ENCODE measurements around the gene CENPT. TPM values are rescaled to one million over a fixed set of nuclear protein-coding genes. Genes with fewer than 3 reads are reported as not detected.

CENPT gene
- total and polyA plus RNA-seq, 2 of the 13 experiments (the other 11 are each of a cell fraction or from before 2014, with no cell fraction given), result 40.9 to 43.3 TPM

DNA sequence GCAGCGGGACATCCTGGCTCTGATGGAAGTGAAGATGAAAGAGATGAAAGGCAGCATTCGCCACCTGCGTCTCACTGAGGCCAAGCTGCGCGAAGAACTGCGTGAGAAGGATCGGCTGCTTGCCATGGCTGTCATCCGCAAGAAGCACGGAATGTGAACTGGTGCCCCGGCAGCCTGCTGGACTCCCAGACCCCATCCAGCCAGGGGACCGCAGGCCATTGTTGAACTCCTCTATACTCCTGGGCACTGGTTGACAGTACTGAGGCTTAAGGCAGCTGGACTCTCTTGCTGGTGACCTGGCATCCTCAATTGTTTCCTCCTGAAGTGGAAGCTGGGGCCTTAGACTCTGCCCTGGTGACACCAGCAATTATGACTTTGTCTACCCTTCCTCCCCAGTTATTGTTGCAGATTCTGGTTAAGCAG, 4.1 kb downstream of the CENPT start (continued):
- TF ChIP-seq, protein P1, sequence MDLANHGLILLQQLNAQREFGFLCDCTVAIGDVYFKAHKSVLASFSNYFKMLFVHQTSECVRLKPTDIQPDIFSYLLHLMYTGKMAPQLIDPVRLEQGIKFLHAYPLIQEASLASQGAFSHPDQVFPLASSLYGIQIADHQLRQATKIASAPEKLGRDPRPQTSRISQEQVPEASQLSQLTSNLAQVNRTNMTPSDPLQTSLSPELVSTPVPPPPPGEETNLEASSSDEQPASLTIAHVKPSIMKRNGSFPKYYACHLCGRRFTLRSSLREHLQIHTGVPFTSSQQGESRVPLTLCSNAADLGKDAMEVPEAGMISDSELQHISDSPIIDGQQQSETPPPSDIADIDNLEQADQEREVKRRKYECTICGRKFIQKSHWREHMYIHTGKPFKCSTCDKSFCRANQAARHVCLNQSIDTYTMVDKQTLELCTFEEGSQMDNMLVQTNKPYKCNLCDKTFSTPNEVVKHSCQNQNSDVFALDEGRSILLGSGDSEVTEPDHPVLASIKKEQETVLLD (CRISPR knock-in tag; IDR thresholded peaks at IDR 0.05; ENCODE audit: low read depth), result no peak
- TF ChIP-seq ZNF451 (CRISPR knock-in tag; IDR thresholded peaks at IDR 0.05), result no peak
- TF ChIP-seq NCOA1 (CRISPR knock-in tag; IDR thresholded peaks at IDR 0.05), result no peak
- TF ChIP-seq ZNF619 (CRISPR knock-in tag; IDR thresholded peaks at IDR 0.05), result no peak
- TF ChIP-seq CENPX (CRISPR knock-in tag; IDR thresholded peaks at IDR 0.05), result no peak
- TF ChIP-seq YY1 (IDR thresholded peaks at IDR 0.05; ENCODE audit: insufficient read depth, insufficient replicate concordance, low read depth, low read length), result peak; percentile 3
- TF ChIP-seq, protein P2, sequence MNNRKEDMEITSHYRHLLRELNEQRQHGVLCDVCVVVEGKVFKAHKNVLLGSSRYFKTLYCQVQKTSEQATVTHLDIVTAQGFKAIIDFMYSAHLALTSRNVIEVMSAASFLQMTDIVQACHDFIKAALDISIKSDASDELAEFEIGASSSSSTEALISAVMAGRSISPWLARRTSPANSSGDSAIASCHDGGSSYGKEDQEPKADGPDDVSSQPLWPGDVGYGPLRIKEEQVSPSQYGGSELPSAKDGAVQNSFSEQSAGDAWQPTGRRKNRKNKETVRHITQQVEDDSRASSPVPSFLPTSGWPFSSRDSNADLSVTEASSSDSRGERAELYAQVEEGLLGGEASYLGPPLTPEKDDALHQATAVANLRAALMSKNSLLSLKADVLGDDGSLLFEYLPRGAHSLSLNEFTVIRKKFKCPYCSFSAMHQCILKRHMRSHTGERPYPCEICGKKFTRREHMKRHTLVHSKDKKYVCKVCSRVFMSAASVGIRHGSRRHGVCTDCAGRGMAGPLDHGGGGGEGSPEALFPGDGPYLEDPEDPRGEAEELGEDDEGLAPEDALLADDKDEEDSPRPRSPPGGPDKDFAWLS (CRISPR knock-in tag; IDR thresholded peaks at IDR 0.05; ENCODE audit: borderline replicate concordance), result no peak
- TF ChIP-seq ZNF589 (CRISPR knock-in tag; conservative IDR thresholded peaks at IDR 0.05), result peak; percentile 0; the same call in 1 of the 2 replicates
- TF ChIP-seq NFKBIZ (CRISPR knock-in tag; IDR thresholded peaks at IDR 0.05), result 0 out of 2 replicates have a peak, but pooled peaks have one; percentile 3
- TF ChIP-seq, protein P3, sequence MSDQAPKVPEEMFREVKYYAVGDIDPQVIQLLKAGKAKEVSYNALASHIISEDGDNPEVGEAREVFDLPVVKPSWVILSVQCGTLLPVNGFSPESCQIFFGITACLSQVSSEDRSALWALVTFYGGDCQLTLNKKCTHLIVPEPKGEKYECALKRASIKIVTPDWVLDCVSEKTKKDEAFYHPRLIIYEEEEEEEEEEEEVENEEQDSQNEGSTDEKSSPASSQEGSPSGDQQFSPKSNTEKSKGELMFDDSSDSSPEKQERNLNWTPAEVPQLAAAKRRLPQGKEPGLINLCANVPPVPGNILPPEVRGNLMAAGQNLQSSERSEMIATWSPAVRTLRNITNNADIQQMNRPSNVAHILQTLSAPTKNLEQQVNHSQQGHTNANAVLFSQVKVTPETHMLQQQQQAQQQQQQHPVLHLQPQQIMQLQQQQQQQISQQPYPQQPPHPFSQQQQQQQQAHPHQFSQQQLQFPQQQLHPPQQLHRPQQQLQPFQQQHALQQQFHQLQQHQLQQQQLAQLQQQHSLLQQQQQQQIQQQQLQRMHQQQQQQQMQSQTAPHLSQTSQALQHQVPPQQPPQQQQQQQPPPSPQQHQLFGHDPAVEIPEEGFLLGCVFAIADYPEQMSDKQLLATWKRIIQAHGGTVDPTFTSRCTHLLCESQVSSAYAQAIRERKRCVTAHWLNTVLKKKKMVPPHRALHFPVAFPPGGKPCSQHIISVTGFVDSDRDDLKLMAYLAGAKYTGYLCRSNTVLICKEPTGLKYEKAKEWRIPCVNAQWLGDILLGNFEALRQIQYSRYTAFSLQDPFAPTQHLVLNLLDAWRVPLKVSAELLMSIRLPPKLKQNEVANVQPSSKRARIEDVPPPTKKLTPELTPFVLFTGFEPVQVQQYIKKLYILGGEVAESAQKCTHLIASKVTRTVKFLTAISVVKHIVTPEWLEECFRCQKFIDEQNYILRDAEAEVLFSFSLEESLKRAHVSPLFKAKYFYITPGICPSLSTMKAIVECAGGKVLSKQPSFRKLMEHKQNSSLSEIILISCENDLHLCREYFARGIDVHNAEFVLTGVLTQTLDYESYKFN (CRISPR knock-in tag; conservative IDR thresholded peaks at IDR 0.05), result 0 out of 2 replicates have a peak, but pooled peaks have one; percentile 5
- TF ChIP-seq MTA1 (CRISPR knock-in tag; IDR thresholded peaks at IDR 0.05; ENCODE audit: borderline replicate concordance), result peak; percentile 12; the same call in 1 of the 2 replicates
- TF ChIP-seq U2AF2 (IDR thresholded peaks at IDR 0.05; ENCODE audit: low read depth, low read length), result no peak
- TF ChIP-seq, protein P4, sequence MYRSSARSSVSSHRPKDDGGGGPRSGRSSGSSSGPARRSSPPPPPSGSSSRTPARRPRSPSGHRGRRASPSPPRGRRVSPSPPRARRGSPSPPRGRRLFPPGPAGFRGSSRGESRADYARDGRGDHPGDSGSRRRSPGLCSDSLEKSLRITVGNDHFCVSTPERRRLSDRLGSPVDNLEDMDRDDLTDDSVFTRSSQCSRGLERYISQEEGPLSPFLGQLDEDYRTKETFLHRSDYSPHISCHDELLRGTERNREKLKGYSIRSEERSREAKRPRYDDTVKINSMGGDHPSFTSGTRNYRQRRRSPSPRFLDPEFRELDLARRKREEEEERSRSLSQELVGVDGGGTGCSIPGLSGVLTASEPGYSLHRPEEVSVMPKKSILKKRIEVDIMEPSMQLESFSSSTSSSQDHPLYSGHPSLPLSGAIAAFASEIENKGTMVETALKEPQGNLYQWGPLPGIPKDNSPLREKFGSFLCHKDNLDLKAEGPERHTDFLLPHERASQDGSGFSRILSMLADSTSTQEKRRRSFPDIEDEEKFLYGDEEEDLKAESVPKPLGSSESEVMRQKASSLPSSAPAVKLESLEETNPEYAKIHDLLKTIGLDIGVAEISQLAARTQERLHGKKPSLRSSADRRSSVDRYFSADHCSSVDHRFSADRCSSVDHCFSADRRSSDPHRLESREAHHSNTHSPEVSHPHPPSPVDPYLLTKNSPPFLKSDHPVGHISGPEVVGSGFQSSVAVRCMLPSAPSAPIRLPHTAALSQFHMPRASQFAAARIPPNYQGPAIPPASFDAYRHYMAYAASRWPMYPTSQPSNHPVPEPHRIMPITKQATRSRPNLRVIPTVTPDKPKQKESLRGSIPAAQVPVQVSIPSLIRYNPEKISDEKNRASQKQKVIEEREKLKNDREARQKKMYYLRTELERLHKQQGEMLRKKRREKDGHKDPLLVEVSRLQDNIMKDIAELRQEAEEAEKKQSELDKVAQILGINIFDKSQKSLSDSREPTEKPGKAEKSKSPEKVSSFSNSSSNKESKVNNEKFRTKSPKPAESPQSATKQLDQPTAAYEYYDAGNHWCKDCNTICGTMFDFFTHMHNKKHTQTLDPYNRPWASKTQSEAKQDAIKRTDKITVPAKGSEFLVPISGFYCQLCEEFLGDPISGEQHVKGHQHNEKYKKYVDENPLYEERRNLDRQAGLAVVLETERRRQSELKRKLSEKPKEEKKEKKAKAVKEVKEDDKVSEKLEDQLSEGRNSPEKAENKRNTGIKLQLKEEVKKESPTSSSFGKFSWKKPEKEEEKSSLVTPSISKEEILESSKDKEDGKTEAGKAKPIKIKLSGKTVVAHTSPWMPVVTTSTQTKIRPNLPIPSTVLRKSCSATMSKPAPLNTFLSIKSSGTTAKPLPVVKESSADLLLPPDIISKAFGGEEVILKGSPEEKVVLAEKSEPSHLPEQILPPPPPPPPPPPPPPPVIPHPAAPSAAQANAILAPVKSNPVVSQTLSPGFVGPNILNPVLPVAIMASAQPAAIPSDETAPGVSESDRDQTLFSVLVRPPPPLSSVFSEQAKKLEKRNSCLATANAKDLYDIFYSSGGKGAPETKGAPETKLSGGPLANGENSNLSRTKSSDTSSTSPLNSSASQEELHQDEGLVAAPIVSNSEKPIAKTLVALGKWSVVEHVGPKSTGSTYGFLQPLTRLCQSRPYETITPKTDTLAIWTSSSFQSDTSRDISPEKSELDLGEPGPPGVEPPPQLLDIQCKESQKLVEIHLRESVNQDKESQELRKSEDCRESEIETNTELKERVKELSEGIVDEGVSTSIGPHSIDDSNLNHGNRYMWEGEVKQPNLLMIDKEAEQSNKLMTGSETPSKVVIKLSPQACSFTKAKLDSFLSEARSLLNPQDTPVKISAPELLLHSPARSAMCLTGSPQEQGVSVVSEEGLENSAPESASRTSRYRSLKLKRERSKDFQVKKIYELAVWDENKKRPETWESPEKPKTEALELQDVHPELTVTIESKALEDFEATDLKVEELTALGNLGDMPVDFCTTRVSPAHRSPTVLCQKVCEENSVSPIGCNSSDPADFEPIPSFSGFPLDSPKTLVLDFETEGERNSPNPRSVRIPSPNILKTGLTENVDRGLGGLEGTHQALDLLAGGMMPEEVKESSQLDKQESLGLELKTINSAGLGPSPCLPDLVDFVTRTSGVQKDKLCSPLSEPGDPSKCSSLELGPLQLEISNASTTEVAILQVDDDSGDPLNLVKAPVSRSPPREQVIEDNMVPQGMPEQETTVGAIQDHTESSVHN (CRISPR knock-in tag; IDR thresholded peaks at IDR 0.05), result no peak
- TF ChIP-seq ZNF292 (CRISPR knock-in tag; IDR thresholded peaks at IDR 0.05; ENCODE audit: borderline replicate concordance, low read depth), result no peak
